Measurements from ENCODE around the gene TEX19. TPM values are rescaled to one million over a fixed set of nuclear protein-coding genes. Genes with fewer than 3 reads are reported as not detected.

TEX19 gene
- polyA plus RNA-seq, 2 of the 4 experiments (the other 2 are of a cell fraction) = 0.43 to 0.50 TPM

DNA sequence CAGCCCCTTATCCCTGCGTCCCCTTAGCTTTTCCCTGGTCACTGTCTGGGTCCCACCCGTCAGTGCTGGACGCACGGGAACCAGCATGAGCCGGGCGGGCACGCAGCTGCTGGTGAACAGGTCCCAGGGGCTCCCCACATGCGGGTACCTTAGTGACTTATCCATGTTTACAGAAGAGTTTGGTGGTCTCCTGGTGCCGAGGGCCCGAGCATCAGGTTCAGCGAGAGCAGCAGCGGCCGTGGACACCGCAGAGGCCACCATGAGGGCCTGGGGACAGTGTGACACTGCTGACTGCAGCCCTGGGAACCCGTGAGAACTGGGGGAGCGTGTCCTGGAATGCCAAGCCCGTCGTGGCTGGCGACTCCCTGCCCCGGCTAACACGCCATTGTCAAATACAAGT, 48.2 kb upstream of the TEX19 start:
- CTCF ChIA-PET = interaction anchor here (0.7 to 21.2 kb wide), 6 partner anchors 11 to 217 kb away, joined by 3 to 343 read pairs (median 4); partner anchors contain the start of gene SECTM1

DNA sequence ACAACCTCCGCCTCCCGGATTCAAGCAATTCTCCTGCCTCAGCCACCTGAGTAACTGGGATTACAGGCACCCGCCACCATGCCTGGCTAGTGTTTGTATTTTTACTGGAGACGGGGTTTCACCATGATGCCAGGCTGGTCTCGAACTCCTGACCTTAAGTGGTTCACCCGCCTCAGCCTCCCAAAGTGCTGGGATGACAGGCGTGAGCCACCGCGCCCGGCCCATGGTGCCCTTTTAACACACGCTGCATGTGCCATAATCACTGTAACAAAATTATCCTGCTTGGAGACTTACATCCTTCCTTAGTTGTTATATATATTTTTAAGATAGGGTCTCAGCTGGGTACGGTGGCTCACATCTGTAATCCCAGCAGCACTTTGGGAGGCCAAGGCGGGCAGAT, 47.1 kb upstream of the TEX19 start:
- Histone ChIP-seq H3K27ac (no peak overlapping the region), H3K9me3 (no peaks in the 10 kb centered on the region), H3K4me3 (no peak overlapping the region), H3K4me2 (no peak overlapping the region), H3K4me1 (no peaks in the 10 kb centered on the region)
- DNase-seq (ENCODE audit: low read depth in 1 of 2, low spot score in 1 of 2) = no peak
- FAIRE-seq = no peak
- ChIA-PET CTCF (interaction anchor here (1.3 to 21.2 kb wide), 3 partner anchors 12 to 27 kb away, joined by 3 to 343 read pairs (median 88); partner anchors contain the start of gene SECTM1), POLR2A (no interaction called here)
- 85% methylated on average over 13 of the region's 13 CpGs for WGBS (ENCODE audit: missing lambda C conversion rate)
- no peak for ATAC-seq
- TF ChIP-seq, protein P1, sequence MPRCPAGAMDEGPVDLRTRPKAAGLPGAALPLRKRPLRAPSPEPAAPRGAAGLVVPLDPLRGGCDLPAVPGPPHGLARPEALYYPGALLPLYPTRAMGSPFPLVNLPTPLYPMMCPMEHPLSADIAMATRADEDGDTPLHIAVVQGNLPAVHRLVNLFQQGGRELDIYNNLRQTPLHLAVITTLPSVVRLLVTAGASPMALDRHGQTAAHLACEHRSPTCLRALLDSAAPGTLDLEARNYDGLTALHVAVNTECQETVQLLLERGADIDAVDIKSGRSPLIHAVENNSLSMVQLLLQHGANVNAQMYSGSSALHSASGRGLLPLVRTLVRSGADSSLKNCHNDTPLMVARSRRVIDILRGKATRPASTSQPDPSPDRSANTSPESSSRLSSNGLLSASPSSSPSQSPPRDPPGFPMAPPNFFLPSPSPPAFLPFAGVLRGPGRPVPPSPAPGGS (IDR thresholded peaks at IDR 0.05) = no peak
- no peak for TF ChIP-seq HOXB5 (CRISPR knock-in tag; IDR thresholded peaks at IDR 0.05)
- TF ChIP-seq MAZ (IDR thresholded peaks at IDR 0.05; ENCODE audit: borderline replicate concordance, low read depth, low read length) = no peak
- TF ChIP-seq BHLHE40 (IDR thresholded peaks at IDR 0.05; ENCODE audit: low read depth, low read length) = no peak
- no peak for TF ChIP-seq EP300 (IDR thresholded peaks at IDR 0.05)
- TF ChIP-seq, protein P2, sequence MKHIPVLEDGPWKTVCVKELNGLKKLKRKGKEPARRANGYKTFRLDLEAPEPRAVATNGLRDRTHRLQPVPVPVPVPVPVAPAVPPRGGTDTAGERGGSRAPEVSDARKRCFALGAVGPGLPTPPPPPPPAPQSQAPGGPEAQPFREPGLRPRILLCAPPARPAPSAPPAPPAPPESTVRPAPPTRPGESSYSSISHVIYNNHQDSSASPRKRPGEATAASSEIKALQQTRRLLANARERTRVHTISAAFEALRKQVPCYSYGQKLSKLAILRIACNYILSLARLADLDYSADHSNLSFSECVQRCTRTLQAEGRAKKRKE (CRISPR knock-in tag; IDR thresholded peaks at IDR 0.05; ENCODE audit: low read depth) = no peak
- no peak for TF ChIP-seq ZC3H11A (IDR thresholded peaks at IDR 0.05)
- no peak for TF ChIP-seq ZSCAN20 (CRISPR knock-in tag; IDR thresholded peaks at IDR 0.05)

More for the DNA sequence above, 48.2 kb upstream of the TEX19 start:
- 58% methylated on average over 17 of the region's 21 CpGs for WGBS (ENCODE audit: missing lambda C conversion rate)
- TF ChIP-seq, protein P3, sequence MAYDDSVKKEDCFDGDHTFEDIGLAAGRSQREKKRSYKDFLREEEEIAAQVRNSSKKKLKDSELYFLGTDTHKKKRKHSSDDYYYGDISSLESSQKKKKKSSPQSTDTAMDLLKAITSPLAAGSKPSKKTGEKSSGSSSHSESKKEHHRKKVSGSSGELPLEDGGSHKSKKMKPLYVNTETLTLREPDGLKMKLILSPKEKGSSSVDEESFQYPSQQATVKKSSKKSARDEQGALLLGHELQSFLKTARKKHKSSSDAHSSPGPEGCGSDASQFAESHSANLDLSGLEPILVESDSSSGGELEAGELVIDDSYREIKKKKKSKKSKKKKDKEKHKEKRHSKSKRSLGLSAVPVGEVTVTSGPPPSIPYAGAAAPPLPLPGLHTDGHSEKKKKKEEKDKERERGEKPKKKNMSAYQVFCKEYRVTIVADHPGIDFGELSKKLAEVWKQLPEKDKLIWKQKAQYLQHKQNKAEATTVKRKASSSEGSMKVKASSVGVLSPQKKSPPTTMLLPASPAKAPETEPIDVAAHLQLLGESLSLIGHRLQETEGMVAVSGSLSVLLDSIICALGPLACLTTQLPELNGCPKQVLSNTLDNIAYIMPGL (CRISPR knock-in tag; IDR thresholded peaks at IDR 0.05; ENCODE audit: borderline replicate concordance) = no peak
- no peak for TF ChIP-seq JUNB (IDR thresholded peaks at IDR 0.05)
- no peak for TF ChIP-seq SREBF2 (IDR thresholded peaks at IDR 0.05)
- no peak for TF ChIP-seq ESRRA (IDR thresholded peaks at IDR 0.05; ENCODE audit: borderline replicate concordance, low read length)
- TF ChIP-seq, protein P2 (CRISPR knock-in tag; IDR thresholded peaks at IDR 0.05; ENCODE audit: low read depth) = no peak
- TF ChIP-seq GATA3 (IDR thresholded peaks at IDR 0.05; ENCODE audit: borderline replicate concordance) = no peak
- no peak for TF ChIP-seq NPAS2 (CRISPR knock-in tag; IDR thresholded peaks at IDR 0.05; ENCODE audit: borderline replicate concordance)
- TF ChIP-seq HOXB5 (CRISPR knock-in tag; IDR thresholded peaks at IDR 0.05) = no peak
- TF ChIP-seq, protein P1 (IDR thresholded peaks at IDR 0.05) = no peak
- no peak for TF ChIP-seq RAD21 (conservative IDR thresholded peaks at IDR 0.05 in 1 of 2, IDR thresholded peaks at IDR 0.05 in 1 of 2)
- TF ChIP-seq POLR2A (IDR thresholded peaks at IDR 0.05; ENCODE audit: low read length) = no peak
- TF ChIP-seq FOSB (CRISPR knock-in tag; IDR thresholded peaks at IDR 0.05) = no peak
- no peak for TF ChIP-seq RCOR1 (IDR thresholded peaks at IDR 0.05; ENCODE audit: low read depth, low read length)
- TF ChIP-seq NFE2L2 (conservative IDR thresholded peaks at IDR 0.05; ENCODE audit: low read length) = no peak
- no peak for TF ChIP-seq RARB (CRISPR knock-in tag; IDR thresholded peaks at IDR 0.05)
- no peak for TF ChIP-seq NR3C1 (IDR thresholded peaks at IDR 0.05)
- no peak for TF ChIP-seq EP300 (IDR thresholded peaks at IDR 0.05)
- no peak for TF ChIP-seq HOXB13 (CRISPR knock-in tag; IDR thresholded peaks at IDR 0.05; ENCODE audit: low read depth)
- no peak for TF ChIP-seq KDM1A (IDR thresholded peaks at IDR 0.05; ENCODE audit: low read depth)
- Histone ChIP-seq H3K4me1 (no peaks in the 10 kb centered on the region), H3K9me3 (no peaks in the 10 kb centered on the region), H3K27ac (no peak overlapping the region), H3K4me2 (no peak overlapping the region), H3K4me3 (no peak overlapping the region)
- FAIRE-seq (no peak), DNase-seq (ENCODE audit: low read depth in 1 of 2, low spot score in 1 of 2) (no peak), ATAC-seq (no peak; a peak in 1 of 6 replicates)
- POLR2A ChIA-PET = interaction anchor here (0.6 kb wide), 1 partner anchor 27 kb away, joined by 3 read pairs; no protein-coding TSS in a partner anchor

Measured in A549 (cell line).